Measurements from ENCODE around the gene EXOSC2.

- TF ChIP-seq ETS1 (IDR thresholded peaks at IDR 0.05) = no peak
- no peak for TF ChIP-seq CTCF (conservative IDR thresholded peaks at IDR 0.05; ENCODE audit: low read depth in 2 of 2)
These were observed 41.8 kb upstream of the EXOSC2 start for GRCh38 chr9:130651752-130652151.

Measured in GM23338 (cell line).